GM12878 (cell line): ENCODE measurements around the gene YIF1A. TPM values are rescaled to one million over a fixed set of nuclear protein-coding genes. Genes with fewer than 3 reads are reported as not detected.

ENCODE experiments used
- ATAC-seq: fragments of 200-7000 bp; cut with Tn5 transposase; 3 replicates; pipeline ENCODE4 v1.9.1; 2020; ENCODE audit warnings: mild to moderate bottlenecking, moderate library complexity
- BruUV-seq: library from RNA; stranded (reverse); fragments of 400-500 nt; replicated peaks from 2 replicates; lab custom pipeline; 2021; lab: Mats Ljungman, UMichigan
- CTCF ChIA-PET: fragments of 300-600 bp; sonication (Branson Sonifier 250); formaldehyde crosslinking; extraction: SDS; loops from one replicate; lab custom pipeline; 2021; ENCODE audit warnings: inconsistent platforms; lab: Yijun Ruan, JAX
- POLR2A ChIA-PET: fragments of 350-600 bp; formaldehyde crosslinking; extraction: SDS; loops from one replicate; lab custom pipeline; 2021; ENCODE audit warnings: inconsistent platforms; lab: Charles Lee
- RAD21 ChIA-PET: fragments of 300-600 bp; sonication (Branson Sonifier 250); formaldehyde crosslinking; loops from one replicate; lab custom pipeline; 2023; ENCODE audit warnings: antibody characterized with exemption; ENCODE audit not compliant: unreplicated experiment; lab: Charles Lee
- SMC1A ChIA-PET: fragments of 300-600 bp; sonication (Branson Sonifier 250); formaldehyde crosslinking; loops from one replicate; lab custom pipeline; 2023; ENCODE audit not compliant: unreplicated experiment, uncharacterized antibody; lab: Charles Lee
- DNase-seq: peaks from one replicate; pipeline ENCODE4 v3.0.0-alpha.2; 2011; ENCODE audit warnings: low read depth, low spot score
- FAIRE-seq: peaks from 3 replicates; lab custom pipeline; 2011; peaks lifted over from hg19 to GRCh38; lab: Jason Lieb, UNC
- H2AFZ ChIP-seq: 2 replicates; pipeline ENCODE4 v1.6.0; 2011; ENCODE audit warnings: low read depth, low read length, control low read depth; ENCODE audit not compliant: control insufficient read depth
- H3K27ac ChIP-seq: 2 replicates; pipeline ENCODE4 v1.5.1; 2011; ENCODE audit warnings: control low read depth; ENCODE audit not compliant: control insufficient read depth, insufficient read depth
- H3K27me3 ChIP-seq, 2 experiments: replicated peaks in 1 of 2; 2 replicates each; pipeline versions ENCODE4 v1.6.0 to v1.6.1; 2011; ENCODE audit warnings: low read length in 1 of 2; ENCODE audit not compliant: control insufficient read depth in 2 of 2, insufficient read depth in 2 of 2
- H3K36me3 ChIP-seq, 2 experiments: 2 replicates each; pipeline ENCODE4 v1.5.1; 2011; ENCODE audit warnings: low read length in 1 of 2; ENCODE audit not compliant: control insufficient read depth in 2 of 2, insufficient read depth in 2 of 2
- H3K4me1 ChIP-seq: 2 replicates; pipeline ENCODE4 v1.6.1; 2011; ENCODE audit warnings: mild to moderate bottlenecking, low read length, moderate library complexity, mixed read lengths; ENCODE audit not compliant: control insufficient read depth, insufficient read depth
- H3K4me2 ChIP-seq: 2 replicates; pipeline ENCODE4 v1.6.0; 2011; ENCODE audit warnings: control low read depth; ENCODE audit not compliant: control insufficient read depth, insufficient read depth
- H3K4me3 ChIP-seq: fragments of 200-600 bp; sonication (generic); 2 replicates; pipeline ENCODE4 v1.5.1; 2016
- H3K79me2 ChIP-seq: 2 replicates; pipeline ENCODE4 v1.6.0; 2011; ENCODE audit warnings: low read length; ENCODE audit not compliant: control insufficient read depth, insufficient read depth
- H3K9ac ChIP-seq: 2 replicates; pipeline ENCODE4 v1.8.0; 2011; ENCODE audit warnings: low read length, control low read depth, mixed read lengths; ENCODE audit not compliant: control insufficient read depth, insufficient read depth
- H3K9me3 ChIP-seq: replicated peaks from 3 replicates; pipeline ENCODE4 v1.5.1; 2011; ENCODE audit warnings: mild to moderate bottlenecking, low read length; ENCODE audit not compliant: control insufficient read depth, insufficient read depth
- H4K20me1 ChIP-seq: 2 replicates; pipeline ENCODE4 v1.6.0; 2011; ENCODE audit not compliant: control insufficient read depth, insufficient read depth
- CHD1 ChIP-seq: IDR thresholded peaks from 2 replicates; pipeline ENCODE4 v1.6.1; 2012; ENCODE audit warnings: low read depth, low read length, improper control_type of control experiment
- CHD4 ChIP-seq: fragments of 200-600 bp; sonication (generic); IDR thresholded peaks from 2 replicates; pipeline ENCODE4 v1.6.1; 2016; ENCODE audit warnings: mild to moderate bottlenecking
- HDAC2 ChIP-seq: fragments of 200-600 bp; sonication (generic); IDR thresholded peaks from 2 replicates; pipeline ENCODE4 v1.6.1; 2017
- JUND ChIP-seq: IDR thresholded peaks from 2 replicates; pipeline ENCODE4 v1.6.1; 2012; ENCODE audit warnings: low read depth, mild to moderate bottlenecking, low read length, improper control_type of control experiment, moderate library complexity
- KAT2A ChIP-seq: conservative IDR thresholded peaks from 2 replicates; pipeline ENCODE4 v1.6.1; 2011; ENCODE audit warnings: low read depth, low read length; ENCODE audit not compliant: control insufficient read depth
- KDM1A ChIP-seq: fragments of 200-600 bp; sonication (generic); IDR thresholded peaks from 2 replicates; pipeline ENCODE4 v1.6.1; 2016; ENCODE audit warnings: borderline replicate concordance
- SUPT20H ChIP-seq: IDR thresholded peaks from 2 replicates; pipeline ENCODE4 v1.6.1; 2011; ENCODE audit warnings: low read depth, mild to moderate bottlenecking, low read length, moderate library complexity, borderline replicate concordance; ENCODE audit not compliant: control insufficient read depth
- TCF7 ChIP-seq: IDR thresholded peaks from 2 replicates; pipeline ENCODE4 v1.6.1; 2014; ENCODE audit warnings: antibody characterized with exemption, borderline replicate concordance
- YY1 ChIP-seq: IDR thresholded peaks from 2 replicates; pipeline ENCODE4 v1.6.1; 2011; ENCODE audit warnings: low read depth, mild to moderate bottlenecking, low read length
- ZNF622 ChIP-seq: fragments of 450-650 bp; IDR thresholded peaks from 2 replicates; pipeline ENCODE4 v1.6.1; 2017; ENCODE audit warnings: mild to moderate bottlenecking, inconsistent platforms
- WGBS: methylation state at CpG from one replicate; pipeline ENCODE4 v1.1.6; 2016; ENCODE audit warnings: low lambda C conversion rate; ENCODE audit not compliant: insufficient replicate concordance, insufficient coverage; ENCODE audit errors: missing lambda C conversion rate; 5-methylcytosine and 5-hydroxymethylcytosine counted together
- in situ Hi-C: fragments of 300-500 bp; cut with MboI; formaldehyde crosslinking; loops from 9 replicates; pipeline ENCODE4 v1.14.3; 2018; ENCODE audit warnings: mixed read lengths
- intact Hi-C: fragments of 100-400 bp; cut with micrococcal nuclease; formaldehyde crosslinking; loops from one replicate; pipeline ENCODE4 v1.14.2; 2022; ENCODE audit not compliant: unreplicated experiment
- polyA plus RNA-seq, 11 experiments: library from polyadenylated mRNA; depleted of rRNA in 4 of 11; unstranded in 6 of 11; stranded (reverse) in 5 of 11; fragments of >200 nt; fragmentation: Nextera tagmentation in 4 of 11; fragmentation: Illumina TruSeq in 1 of 11; extraction: Ambion mirVana in 4 of 11; extraction: Trizol in 1 of 11; gene quantifications; 1 replicate in 1 of 11; 2 replicates in 10 of 11; pipeline versions ENCODE4 v1.2.1 to v1.2.3, GENCODE V29; 2011 to 2016; ENCODE audit warnings: inconsistent platforms in 2 of 11, missing spikeins in 2 of 11, low read depth in 1 of 11
- total RNA-seq, 4 experiments: library from RNA; depleted of rRNA in 3 of 4; stranded (reverse); fragments of >200 nt in 3 of 4; fragmentation: Illumina TruSeq in 1 of 4; extraction: Trizol in 1 of 4; gene quantifications; 2 replicates each; pipeline versions ENCODE4 v1.2.1 to v1.2.3, GENCODE V29; 2013 to 2021

YIF1A gene
- total and polyA plus RNA-seq, 10 of the 15 experiments (the other 5 are each of a cell fraction or from before 2014, with no cell fraction given): 6.6 to 128 (median 71.7) TPM

DNA sequence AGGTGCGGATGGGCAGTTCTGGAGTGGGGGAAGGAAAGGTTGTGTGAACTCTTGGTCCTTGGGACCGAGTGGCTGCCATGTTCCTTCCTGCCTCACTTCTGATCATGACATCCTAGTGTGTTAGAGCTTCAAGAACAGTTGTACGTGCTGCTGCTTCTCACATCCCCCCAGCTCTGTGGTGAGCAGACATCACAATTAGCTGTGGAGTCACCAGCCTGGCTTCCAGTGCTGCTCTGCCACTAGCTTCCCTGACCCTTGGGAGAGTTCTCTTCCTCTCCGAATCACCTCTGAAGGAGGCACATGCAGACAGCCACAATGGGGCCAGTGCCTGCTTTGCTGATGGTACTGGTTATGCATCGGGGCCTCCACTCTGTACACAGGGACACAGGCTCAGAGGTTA, 26.8 kb downstream of the YIF1A start:
- H3K36me3 ChIP-seq: peaks cover 11 to 33% of the 10 kb centered on the region in 2 experiments
- ChIA-PET CTCF (interaction anchor here (0.9 kb wide), 1 partner anchor 21 kb away, joined by 3 read pairs; no protein-coding TSS in a partner anchor), SMC1A (interaction anchor here (1.5 kb wide), 1 partner anchor 26 kb away, joined by 5 read pairs; the partner anchor contains the start of gene YIF1A), RAD21 (no interaction called here), POLR2A (interaction anchor here (1.2 to 1.5 kb wide), 2 partner anchors 40 to 126 kb away, joined by 3 to 4 read pairs; no protein-coding TSS in a partner anchor)
- H4K20me1 ChIP-seq: no peaks in the 10 kb centered on the region
- no TSS peak for BruUV-seq
- no peaks in the 10 kb centered on the region for H3K27me3 ChIP-seq
- H3K27ac ChIP-seq: no peak overlapping the region
- H3K4me2 ChIP-seq: no peak overlapping the region
- ATAC-seq (no peak), FAIRE-seq (no peak), DNase-seq (no peak)
- H3K9me3 ChIP-seq: no peaks in the 10 kb centered on the region
- in situ Hi-C loops (no loop called here), intact Hi-C loops (no loop called here)
- 96% methylated on average over 5 of the region's 5 CpGs for WGBS
- H3K79me2 ChIP-seq: peaks cover 19% of the 10 kb centered on the region
- peaks cover 11% of the 10 kb centered on the region for H3K4me1 ChIP-seq
- no peak overlapping the region for H3K9ac ChIP-seq
- no peak overlapping the region for H2AFZ ChIP-seq
- no peak for TF ChIP-seq ZNF622
- TF ChIP-seq TCF7: no peak
- no peak for TF ChIP-seq CHD4
- no peak for TF ChIP-seq KAT2A
- TF ChIP-seq KDM1A: no peak
- TF ChIP-seq HDAC2: no peak
- TF ChIP-seq CHD1: no peak
- no peak for TF ChIP-seq JUND
- no peak for TF ChIP-seq YY1
- no peak for TF ChIP-seq SUPT20H
- H3K4me3 ChIP-seq: no peak overlapping the region
